Activated CD8-positive, alpha-beta memory T cell treated with anti-CD3 and anti-CD28 coated beads, Interleukin-2, amount 50 U/mL, for 1 hour (primary cell): ENCODE data around the gene IFNA5.

ENCODE experiments used
- DNase-seq: peaks from one replicate; pipeline ENCODE4 v3.0.0-alpha.2; 2020; ENCODE audit errors: extremely low read depth

IFNA5 gene

DNA sequence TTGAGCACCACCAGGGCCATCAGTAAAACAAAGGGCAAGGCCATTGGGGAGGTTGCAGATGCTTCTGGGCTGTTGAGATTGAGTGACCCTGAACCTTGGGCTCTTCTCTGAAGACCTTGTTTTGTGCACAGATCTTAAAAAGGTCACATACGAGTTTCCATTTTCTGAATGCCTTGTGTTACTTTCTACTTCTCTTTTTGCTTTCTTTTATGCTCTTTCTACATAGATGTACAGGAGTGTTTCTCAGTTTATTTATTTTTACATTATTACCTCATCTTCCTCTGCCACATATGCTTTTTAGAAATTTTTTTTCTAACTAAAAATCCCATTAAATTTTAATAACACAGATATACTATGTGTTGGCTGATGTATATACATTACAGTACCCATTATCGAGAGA lies at the start of gene IFNA5:
Gene IFNA5 (minus strand): TSS at position 101 of the 400 bp plus-strand sequence. CDS start 57 bp downstream, at position 44.
- DNase-seq, result no peak

GRCh38 chr9:21350787-21351186 lies 45.7 kb upstream of the IFNA5 start, which contains the start of gene IFNA6:
Gene IFNA6 (minus strand): TSS chr9:21350887. CDS start chr9:21350887, 0 bp downstream.
- no peak for DNase-seq

GRCh38 chr9:21348430-21348970 lies 43.4 kb upstream of the IFNA5 start:
- DNase-seq, result no peak

- DNase-seq, result no peak
Observed at GRCh38 chr9:21340735-21341134, 35.6 kb upstream of the IFNA5 start.

DNA sequence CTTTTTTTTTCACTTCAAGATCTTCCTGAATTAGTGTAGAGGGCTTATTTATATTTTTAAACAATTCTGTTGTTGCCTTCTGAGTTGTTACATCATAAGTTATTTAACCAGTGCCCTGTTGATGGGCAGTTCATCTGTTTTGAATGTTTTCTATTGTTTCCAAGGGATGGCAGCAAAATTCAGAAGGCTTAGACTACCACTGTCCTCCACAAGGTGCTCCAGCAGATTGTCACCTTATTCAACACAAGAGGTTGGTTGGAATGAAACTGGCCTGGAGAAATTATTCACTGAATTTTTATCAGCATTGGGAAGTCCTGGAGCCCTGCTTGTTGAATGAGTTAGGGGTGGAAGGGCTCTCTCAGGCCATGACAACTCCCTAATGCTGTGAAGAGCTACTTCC lies 31.3 kb upstream of the IFNA5 start:
- no peak for DNase-seq

GRCh38 chr9:21334701-21335632 lies 29.9 kb upstream of the IFNA5 start, which contains the start of gene KLHL9:
Gene KLHL9 (minus strand): TSS chr9:21335404. CDS start chr9:21334859, 545 bp downstream.
- DNase-seq, result peak; percentile 71

DNA sequence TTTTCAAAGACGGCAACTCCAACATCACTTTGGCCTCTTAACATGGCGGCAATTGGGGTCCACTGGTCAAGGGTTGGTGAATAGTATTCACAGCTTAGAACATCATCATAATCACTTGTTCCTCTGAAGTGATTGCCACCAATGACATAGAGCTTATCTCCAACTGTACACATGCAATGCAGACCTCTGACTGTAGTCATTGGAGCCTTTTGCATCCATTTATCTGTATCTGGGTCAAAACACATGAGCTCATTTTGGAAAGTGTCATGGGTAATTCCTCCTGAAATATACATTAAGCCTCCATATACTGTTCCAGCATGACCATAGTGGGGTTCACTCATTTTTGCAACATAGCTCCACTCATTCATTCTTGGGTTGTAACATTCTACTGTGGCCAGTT lies 28.1 kb upstream of the IFNA5 start:
- DNase-seq, result no peak

DNA sequence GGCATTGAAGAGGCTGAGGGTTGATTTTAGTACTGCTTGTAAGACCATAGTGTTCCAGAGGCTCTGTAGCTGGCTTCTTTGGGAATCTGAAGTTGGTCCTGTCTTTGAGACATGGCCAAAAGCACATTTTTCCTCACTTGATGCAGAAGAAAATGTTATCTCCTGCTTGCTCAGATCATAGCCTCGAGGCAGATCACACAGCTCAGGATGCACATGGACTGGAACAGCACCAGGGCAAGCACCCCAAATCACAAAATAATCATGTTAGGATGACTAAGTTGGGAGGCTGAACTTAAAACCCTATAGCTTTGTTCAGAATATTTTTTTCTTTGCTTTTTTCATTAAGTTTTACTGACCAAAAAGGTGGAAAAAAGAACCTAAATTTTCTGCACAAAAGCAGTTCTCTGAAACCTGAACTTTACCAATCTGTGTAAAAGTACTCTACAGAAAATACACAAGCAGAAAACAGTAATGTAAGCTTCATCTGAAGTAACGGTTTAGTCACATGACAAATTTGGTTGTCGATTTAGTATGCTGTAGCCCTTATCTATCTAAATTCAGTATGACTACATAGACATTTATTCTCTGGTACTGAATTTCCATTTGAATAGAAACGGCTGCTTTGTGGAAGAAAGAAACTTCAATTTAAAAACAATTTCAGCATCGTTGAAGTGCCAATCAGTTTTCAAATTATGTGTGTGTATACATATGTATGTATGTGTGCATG lies 26.7 kb upstream of the IFNA5 start:
- no peak for DNase-seq

GRCh38 chr9:21326526-21327139 lies 21.5 kb upstream of the IFNA5 start:
- no peak for DNase-seq

- DNase-seq, result no peak
Observed at GRCh38 chr9:21324047-21324446, 18.9 kb upstream of the IFNA5 start.

GRCh38 chr9:21322911-21323461 lies 17.9 kb upstream of the IFNA5 start:
- no peak for DNase-seq

- no peak for DNase-seq
Observed at GRCh38 chr9:21320465-21320864, 15.4 kb upstream of the IFNA5 start.

- DNase-seq, result no peak
Observed at GRCh38 chr9:21317956-21318923, 13.1 kb upstream of the IFNA5 start.

DNA sequence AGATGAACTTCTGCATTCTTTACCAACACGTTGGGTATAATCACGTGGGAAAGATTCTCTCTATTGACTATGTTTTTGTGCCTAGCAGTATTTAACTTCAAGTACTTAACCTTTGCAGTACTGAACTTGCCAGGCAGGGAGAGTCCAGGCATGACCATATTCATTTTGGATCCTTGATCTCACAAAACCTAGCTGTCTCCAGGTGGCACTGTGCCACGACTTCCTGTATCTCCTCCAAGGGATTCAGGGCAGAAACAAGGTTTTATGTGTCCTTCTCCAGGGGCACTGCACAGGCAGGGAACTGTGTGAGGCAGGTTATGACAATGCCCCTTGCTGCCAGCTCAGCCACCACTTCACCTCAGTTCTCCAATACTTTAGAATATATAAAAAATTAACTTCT lies 11.7 kb upstream of the IFNA5 start:
- no peak for DNase-seq

- no peak for DNase-seq
Observed at GRCh38 chr9:21316032-21316842, 11.1 kb upstream of the IFNA5 start.

DNA sequence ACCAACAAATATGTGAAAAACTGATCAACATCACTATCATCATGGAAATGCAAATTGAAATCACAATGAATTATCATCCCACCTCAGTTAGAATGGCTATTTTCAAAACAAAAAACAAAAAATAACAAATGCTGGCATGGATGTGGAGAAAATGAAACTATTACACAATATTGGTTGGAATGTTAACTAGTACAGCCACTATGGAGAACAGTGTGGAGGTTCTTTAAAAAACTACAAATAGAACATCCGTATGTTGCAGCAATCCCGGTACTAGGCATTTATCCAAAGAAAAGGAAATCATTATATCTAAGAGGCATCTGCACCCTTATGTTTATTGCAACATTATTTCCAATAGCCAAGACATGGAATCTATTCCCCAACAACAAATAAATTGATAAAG lies 9.0 kb upstream of the IFNA5 start:
- DNase-seq, result no peak

DNA sequence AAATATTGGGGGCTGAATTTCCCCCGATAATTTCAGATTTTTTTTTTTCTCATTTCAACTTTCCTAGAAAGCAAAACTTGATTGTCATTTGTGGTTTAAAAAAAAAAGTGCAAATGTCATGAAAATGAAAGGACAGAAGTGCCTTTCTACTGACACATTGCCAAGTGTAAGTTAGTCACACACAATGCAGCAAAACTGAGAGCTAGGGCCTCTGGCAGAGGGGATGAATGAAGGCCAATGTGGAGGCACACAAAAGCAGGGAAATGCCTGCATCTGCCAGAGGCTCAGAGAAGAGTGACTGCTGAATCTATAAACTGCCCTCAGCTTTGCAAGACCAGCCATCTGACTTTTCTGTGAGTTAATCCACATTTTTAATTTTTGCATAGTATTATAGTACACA lies 6.8 kb upstream of the IFNA5 start:
- no peak for DNase-seq

- no peak for DNase-seq
Observed at GRCh38 chr9:21295992-21296391, 9.1 kb downstream of the IFNA5 start.

DNA sequence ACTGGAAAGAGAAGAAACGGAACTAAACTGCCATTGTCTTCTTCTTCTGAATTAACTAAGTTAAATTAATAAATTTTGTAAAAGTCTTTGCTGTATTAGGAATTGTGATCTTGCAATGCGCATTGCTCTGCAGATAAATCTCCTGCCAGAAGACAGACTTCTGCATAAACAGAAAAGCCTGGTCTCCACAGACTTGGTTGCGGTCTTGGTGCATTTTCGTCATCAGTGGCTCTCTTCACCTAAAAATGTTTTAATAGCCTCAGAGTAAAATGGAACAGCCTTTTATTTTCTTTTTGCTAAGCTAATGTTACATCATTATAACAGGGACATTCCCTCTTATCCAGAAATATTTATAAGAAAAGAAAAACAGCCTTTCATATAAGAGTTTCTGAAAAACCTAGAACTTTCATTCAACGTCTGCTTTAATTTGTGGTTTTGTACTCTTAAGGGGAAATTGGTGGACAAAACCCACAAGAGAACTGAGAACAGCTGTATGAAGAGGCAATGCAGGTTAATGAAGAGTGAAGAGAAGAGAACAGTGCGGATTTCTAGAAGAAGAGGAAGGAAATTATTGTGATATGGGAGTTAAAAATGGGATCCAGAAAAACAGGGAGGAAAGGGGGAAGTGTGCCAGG lies 10.1 kb downstream of the IFNA5 start:
- DNase-seq, result no peak
